COLO829 (cell line): ENCODE data around the gene C10orf120.
A peak's percentile ranks its signal among the peaks of the same experiment; 100 is the strongest.

Experiments used
- DNase-seq: peaks from one replicate; pipeline ENCODE4 v3.0.0; 2012; ENCODE audit warnings: low spot score

Gene C10orf120

GRCh38 chr10:122703483-122704448 lies 4.1 kb upstream of the C10orf120 start:
- peak; percentile 65 for DNase-seq

GRCh38 chr10:122702275-122702674 lies 2.6 kb upstream of the C10orf120 start:
- no peak for DNase-seq

GRCh38 chr10:122701652-122702051 lies 2.0 kb upstream of the C10orf120 start:
- DNase-seq: no peak

DNA sequence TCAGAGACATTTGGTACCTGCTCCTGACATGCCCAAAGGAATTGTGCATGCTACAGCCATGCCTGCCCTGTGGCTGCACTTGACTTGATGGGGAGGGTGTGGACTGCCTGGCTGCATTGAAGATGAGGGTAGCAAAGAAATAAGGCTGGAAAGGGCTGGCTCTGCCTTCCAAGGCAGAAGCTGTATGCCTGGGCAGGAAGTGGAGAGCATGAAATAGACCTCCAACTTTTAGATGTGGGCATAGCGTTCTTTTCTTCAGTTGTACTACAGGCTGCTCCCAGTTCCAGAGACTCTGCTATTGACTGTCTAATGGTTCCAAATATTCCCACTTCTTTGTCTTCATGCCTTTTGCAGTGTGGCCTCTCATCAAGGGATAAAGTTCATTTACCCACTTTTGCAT lies 3.0 kb downstream of the C10orf120 start:
- no peak for DNase-seq

DNA sequence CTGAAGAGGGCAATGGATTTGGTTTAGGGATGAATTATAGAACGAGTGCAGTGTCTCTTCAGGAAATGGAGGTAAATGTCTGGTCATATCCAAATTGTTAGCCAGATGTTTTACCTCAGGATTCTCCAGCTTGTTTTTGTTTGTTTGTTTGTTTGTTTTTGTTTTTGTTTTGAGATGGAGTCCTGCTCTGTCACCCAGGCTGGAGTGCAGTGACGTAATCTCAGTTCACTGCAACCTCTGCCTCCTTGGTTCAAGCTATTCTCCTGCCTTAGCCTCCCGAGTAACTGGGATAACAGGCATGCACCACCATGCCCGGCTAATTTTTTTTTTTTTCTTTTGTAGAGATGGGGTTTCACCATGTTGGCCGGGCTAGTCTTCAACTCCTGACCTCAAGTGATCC lies 6.9 kb downstream of the C10orf120 start:
- no peak for DNase-seq

DNA sequence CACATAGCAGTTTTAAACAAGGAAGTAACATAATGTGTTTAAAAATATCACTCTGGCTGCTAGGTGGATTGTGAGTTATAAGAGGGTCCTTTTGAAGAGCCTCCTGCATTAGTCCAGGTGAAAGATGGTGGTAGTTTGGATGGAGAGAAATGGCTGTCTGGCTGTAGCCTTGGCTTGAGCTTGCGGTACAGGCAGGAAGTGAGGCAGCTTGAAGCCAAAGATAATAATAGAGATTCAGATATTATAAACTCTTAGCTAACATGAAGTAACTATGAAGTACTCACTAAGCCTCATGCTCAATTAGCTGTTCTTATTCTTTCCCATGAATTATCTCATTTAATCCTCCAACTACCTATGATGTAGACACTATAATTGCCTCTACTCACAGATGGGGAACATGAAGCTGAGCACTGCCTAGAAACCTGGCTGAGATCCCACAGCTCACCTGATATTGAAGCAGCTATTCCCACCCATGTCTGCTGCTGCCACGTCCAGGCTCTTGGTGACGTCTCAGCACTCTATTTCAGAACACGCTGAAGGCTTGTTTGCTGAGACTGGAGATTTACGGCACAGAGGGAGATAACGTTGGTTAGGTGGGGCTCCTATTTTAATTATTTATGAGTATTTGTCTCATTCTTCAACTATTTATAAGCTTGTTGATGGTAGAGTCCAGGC lies 10.4 kb downstream of the C10orf120 start:
- DNase-seq: no peak

DNA sequence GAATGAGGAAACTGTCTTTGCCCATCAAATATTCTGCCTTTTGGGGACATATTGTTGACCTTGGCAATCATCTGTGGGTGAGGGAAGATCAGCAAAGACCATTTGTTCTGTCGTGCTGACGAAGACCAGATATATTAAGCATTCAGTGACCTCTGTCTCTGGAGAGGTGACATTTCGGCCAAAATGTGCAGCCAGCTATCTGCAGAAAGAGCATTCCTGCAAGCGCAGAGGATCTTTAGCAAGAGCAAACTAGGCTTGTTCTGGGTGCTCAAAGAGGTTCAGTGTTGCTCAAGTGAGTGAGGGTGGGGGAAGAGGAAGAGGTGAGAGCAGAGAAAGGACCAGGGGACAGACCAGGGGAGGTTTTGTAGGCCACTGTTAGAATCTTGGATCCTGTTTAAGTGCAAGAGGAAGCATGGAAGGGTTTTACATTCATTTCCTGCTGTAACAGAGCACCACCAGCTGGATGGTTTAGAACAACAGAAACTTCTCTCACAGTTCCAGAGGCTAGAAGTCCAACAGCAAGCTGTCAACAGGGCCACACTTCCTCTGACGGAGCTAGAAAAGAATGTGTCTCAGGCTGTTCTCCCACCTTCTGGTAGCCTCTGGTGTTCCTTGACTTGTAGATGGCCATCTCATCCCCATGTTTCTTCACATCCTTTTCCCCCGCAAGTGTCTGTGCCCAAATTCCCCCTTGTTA lies 11.2 kb downstream of the C10orf120 start:
- no peak for DNase-seq

GRCh38 chr10:122682522-122682921 lies 17.1 kb downstream of the C10orf120 start:
- DNase-seq: no peak

GRCh38 chr10:122678266-122678665 lies 21.4 kb downstream of the C10orf120 start:
- no peak for DNase-seq

DNA sequence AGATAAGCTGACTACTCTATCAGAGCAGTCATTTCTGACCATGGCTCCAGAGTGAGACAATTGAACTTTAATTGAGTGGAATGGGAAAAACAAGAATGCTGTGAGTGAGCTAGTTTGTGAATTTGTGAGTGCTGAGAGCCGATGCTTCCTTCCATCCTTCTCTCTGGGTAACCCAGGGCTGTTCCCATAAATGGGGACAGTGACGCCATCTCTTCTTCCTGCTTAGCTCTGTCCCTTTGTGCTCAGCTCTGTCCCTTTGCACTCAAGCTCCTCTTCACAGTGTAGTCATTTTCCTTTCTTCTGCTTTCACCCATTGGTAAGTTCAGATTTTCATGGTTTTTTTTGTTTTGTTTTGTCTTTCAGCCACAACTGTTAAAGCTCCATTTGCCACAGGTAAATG lies 24.4 kb downstream of the C10orf120 start:
- no peak for DNase-seq

DNA sequence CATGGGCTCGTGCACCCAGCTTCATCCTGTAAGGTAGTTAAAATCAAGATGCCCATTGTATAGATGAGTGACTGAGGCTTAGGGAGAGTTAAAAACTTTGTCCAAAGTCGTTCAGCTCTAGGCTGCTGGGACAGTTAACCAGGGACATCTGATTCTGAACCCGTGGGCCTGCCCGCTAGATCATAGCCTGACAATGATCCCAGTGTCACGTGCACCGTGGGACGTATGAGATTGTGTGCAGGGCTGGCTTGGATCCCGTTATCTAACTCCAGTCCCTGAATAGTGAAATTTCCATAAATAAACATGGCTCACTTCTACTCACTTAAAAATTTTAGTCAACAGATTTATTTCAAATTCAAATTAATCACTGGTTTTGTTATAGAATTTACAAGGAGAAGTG lies 24.9 kb downstream of the C10orf120 start:
- DNase-seq: no peak

- DNase-seq: no peak
Measured at GRCh38 chr10:122673731-122674130, 25.9 kb downstream of the C10orf120 start.

DNA sequence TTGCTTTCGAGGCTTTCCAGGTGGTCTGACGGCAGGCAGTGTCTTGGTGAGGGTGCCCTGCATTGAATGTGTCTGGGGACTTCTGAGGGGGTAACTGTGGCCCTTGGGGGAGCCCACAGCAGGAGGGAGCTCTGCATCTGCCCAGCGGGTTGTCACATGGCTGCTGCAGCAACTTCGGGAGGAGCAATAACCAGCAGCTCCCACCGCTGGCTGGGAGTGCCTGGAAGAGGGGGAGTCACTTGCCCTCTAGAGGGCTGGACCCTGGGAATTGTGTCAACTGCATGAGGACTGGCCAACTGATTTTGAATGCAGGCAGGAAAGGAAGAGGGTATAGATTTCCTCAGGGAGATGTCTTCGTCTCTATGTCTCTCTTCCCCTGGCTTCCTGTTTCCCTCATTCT lies 26.4 kb downstream of the C10orf120 start:
- no peak for DNase-seq

DNA sequence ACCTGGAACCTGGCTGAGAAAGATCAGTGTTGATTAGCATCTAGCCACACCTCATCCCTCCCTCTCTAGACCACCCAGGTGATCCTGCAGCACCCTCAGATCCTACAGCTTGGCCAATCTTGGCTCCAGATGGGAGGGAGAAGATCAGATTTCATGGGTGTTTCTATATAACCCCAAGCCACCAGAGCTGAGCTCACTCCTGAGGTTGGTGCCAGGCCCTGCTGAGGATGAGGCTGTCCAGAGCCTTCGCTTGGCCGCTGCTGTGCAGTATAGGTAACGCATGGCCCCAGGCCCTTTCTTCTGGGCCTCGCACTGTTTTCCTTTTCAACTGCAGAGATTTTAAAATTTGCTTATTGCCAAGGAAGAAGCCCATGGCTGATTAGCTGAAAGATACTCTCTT lies 27.0 kb downstream of the C10orf120 start:
- no peak for DNase-seq

DNA sequence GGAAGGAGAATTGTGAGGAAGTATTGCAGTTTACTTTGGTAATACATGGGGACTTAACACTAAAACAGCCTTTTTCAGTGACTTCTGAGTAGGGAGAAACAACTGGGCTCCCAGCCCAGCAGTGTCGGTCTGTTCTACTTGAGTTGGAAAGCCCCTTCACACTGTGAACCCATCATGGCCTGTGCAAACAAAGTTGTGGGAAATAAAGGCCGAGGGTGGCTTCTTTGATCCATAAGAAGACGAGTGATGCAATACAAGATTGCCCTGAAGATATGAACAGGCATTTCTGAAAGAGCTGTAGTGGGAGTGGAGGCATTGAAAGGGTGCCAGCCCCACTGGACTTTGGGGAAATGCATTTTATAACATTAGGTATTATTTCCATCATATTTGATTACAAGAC lies 28.3 kb downstream of the C10orf120 start:
- DNase-seq: no peak

GRCh38 chr10:122669842-122670241 lies 29.8 kb downstream of the C10orf120 start:
- DNase-seq: no peak

DNA sequence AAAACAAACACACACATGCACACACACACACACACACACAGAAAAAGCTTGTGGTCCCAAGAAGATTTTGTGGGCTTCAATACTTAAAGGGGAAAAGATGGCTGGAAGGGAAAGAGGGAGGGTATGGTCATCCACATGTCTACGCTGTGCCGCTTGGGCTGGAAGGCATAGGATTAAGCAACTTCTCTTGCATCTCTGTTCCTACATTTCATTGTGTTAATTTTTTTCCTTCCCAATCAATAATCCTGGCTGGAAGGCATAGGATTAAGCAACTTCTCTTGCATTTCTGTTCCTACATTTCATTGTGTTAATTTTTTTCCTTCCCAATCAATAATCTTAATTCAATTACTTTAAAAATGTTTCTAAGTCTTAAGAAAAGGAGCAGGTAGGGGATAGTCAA lies 30.6 kb downstream of the C10orf120 start:
- DNase-seq: no peak

DNA sequence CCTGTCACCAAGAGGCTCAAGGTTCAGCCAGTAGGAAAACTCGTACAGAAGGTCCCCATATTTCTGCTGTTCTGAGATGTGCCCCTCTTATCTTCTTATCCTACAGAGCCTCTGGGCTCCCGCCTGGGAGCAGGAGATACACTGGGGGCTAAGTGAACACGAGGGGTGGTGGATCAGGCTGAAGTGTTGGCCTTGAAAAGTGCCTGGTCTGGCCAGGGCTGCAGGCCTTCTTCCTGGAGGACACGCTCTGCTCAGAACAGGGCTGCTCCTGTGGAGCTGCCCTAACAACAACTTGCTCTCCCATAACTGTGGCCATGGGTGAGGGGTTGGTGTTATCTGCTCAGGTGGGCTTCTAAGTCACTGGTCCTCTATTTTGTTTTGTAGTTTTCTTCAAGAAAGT lies 33.7 kb downstream of the C10orf120 start:
- DNase-seq: no peak

GRCh38 chr10:122665329-122665860 lies 34.3 kb downstream of the C10orf120 start:
- no peak for DNase-seq

- no peak for DNase-seq
Measured at GRCh38 chr10:122664501-122664900, 35.1 kb downstream of the C10orf120 start.

DNA sequence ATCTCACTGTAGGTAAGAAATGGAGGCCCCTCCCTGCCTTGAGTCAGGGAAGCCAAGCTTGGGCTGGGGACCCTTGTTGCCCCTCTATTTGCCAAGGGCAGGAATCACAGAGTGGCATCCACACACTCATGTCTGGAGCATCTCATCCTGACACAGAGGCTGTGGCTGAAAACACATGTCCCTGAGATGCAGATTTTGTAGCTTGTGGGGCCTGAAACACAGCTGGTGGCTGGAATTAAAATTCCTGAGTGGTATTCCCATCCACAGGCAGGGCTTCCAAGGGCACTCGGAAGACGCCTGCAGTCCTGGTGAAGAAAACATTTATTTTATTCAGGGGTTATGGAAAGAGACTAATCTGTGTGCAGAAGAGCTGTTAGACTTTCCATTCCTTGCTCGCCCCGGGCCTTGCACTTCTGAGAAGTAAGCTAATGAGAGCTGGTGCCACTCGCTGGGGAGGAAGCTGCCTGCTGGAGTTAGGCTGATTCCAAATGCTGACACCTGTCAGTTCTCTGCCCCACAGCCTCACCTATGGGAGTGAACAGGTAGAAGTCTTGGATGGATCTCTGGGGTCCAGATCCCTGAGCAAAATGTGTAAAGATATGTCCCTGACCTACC lies 36.0 kb downstream of the C10orf120 start:
- DNase-seq: no peak

DNA sequence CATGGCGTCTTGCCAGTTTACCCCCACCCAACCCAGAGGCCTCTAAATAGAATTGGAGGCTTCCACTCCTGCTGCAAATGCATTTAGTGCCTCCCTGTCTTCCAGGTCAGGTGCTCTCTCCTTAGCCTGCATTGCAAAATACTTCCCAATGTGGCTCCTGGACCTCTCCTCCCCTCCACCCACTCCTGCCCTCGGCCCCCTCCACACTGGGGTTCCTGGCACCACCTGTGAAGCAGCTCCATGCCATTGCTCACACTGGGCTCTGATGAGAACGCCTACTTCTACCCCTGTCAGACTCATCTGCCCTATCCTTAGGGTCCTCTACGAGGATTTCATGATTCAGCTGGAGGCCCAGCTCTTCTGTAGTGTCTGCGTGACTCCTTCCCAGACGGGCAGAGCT lies 37.4 kb downstream of the C10orf120 start:
- DNase-seq: no peak
